ENCODE results near the gene FBXO34.
"Not testable (repeated sequence)": the region's sequence is repeated elsewhere in the genome, so short reads cannot be mapped to it uniquely, and the experiment has no call there.

Gene FBXO34

DNA sequence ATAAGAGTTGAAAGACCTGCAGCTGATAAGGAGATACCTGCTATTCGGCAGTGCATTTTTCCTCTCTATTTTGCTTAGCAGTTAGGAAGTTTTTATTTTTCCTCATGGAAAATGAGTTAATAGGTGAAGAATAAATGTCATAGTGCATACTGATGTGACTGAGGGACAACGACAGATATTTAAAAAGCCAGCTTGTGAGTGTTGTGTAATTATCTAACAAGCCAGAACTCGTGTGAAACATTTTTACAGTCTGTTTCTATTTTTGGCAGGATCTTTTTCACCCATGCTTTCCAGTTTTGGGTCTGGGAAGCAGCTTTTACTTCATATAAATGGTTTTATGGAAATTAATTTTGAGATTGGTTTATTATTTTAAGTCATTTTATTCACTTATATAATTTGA is 2.9 kb downstream of the FBXO34 start:
- DNase-seq, result no peak

DNA sequence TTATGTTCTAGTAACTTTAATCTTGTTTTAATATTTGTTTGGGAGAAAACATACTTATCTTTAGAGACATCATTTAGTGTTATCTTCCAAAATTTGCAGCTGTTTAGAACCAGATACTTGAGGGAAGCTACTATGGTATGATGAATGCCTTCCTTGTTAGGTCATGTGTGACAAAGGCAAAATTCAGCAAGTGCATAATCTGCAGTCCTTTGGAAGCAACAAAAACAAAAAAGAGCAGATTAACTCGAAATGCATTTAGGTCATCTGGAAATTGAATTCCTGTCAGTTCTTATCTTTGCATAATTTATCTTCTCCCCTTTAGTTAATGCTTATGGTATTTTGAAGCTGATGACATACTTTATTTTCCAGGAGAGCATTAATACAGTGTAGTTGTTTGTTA is 3.5 kb downstream of the FBXO34 start:
- DNase-seq, result no peak

DNA sequence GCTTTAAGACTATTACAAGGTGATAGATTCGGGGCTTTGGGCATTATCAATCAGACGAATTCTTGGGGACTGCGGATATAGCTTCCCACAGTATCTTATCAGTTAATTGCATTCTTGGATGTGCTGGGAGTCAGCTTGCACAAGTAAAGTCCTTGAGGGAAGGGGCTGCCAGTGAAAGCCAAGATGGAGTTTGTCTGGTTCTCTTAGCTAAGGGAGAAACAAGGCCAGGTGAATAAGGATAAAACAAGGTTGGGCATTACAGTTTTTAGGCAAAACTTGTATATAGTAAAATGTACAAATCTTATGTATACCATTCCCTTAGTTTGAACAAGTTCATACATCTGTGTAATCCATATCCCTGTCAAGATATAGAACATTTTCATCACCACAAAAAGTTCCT is 5.5 kb downstream of the FBXO34 start:
- no peak for DNase-seq

DNA sequence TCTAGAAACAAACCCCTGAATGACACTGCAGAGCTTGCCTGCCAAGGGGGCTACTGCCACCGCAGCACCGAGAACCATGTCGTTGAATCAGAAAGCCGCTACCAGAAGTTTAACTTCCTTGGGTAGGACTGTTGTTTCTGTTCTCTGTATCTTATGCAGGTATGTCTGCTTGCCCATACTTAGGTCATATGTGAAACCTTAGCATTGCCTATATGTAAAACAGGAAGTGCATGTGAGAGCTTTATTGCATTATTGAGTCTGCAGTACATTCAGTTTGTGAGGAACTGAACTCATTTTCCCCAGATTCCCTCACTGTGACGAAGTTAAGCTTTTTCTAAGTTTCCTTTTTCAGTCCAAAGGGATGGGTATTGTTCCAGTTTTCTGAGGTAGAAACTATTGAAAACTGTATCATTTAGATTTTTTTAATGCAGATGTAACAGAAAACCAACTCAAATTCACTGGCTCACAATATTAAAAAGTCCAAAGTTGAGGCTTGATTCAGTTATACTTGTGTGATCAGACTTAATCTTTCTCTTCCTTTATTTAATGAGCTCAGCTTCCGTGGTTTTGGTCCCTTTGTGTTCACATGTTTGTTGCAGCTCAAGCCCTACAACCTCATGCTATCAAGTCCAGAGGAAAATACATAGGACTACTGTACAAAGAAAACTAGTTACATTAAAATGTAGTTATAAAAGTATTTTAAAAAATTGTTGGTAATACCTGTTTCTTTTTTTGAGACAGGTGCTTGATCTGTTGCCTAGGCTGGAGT is 6.9 kb downstream of the FBXO34 start:
- DNase-seq, result peak; percentile 38

DNA sequence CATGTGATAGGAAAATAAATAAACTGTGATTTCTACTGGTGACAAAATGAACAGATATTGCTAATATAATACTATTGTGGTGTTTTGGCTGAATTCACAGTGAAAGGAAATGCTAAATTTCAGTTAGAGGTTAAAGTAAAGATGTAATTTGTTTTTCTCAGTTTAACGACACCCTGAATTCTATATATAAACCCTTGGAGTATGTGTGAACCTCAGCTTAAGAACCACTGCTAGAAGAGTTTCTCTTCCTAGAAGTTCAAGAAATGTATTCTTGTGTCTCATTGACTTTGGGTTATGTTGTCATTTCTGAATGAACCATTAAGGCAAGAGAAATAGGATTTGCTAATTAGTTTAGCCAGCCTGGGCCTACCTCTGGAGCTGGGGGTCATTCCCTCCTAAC is 8.2 kb downstream of the FBXO34 start:
- no peak for DNase-seq

DNA sequence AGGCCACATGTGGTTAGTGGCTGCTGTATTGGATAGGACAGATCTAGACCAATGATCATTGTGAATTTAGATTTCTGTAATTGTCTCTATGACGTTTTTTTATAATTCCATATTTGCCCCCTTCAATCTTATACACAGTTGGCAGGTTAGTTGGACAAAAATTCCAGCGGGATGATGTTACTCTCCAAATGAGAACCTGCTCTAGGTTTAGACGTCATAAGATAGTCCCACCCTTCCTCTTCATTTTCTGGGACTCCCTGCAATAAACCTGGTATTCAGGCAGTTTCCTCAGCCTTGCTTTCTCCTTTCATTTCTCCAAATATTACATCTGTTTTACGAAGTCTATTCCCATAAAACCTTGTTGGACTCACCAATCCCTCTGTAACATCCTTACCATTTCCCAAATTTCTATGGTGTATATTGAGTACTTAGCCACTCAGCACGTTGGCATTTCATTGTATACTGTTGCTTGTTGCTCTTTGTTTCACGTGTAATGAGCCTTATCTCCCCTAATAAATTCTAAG is 10.2 kb downstream of the FBXO34 start:
- DNase-seq, result no peak

DNA sequence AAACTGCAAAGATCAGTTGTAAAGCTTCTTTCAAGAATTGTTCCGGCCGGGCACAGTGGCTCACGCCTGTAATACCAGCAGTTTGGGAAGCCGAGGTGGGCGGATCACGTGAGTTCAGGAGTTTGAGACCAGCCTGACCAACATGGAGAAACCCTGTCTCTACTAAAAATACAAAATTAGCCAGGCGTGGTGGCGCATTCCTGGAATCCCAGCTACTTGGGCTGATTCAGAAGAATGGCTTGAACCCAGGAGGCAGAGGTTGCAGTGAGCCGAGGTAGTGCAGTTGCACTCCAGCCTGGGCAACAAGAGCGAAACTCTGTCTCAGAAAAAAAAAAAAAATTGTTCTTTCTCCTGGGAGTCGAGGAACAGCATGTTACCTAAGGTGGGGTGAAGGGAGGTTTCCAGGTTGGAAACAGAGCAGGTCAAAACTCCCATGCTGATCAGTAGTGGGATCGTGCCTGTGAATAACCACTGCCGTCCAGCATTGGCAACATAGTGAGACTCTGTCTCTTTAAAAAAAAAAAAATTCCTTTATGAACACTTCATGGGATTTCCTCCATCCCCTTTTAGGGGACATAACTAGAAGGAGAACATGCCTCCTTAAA is 13.9 kb downstream of the FBXO34 start:
- no peak for DNase-seq

DNA sequence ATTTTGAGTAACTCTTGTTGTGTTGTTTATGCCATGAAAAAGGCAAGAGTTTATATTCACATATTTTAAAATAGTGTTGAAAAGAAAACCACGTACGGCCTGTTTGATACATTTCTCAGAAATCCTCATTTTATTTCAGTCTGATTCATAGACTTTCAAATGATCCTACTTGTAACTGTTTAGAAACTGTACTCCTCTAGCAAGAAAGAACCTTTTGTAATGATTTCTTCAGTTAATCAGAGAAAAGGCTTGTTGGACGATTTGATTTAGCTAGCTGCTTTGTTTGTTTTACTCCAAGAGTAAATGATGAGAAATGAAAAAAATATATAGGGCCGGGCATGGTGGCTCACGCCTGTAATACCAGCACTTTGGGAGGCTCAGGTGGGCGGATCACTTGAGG is 17.2 kb downstream of the FBXO34 start:
- no peak for DNase-seq

DNA sequence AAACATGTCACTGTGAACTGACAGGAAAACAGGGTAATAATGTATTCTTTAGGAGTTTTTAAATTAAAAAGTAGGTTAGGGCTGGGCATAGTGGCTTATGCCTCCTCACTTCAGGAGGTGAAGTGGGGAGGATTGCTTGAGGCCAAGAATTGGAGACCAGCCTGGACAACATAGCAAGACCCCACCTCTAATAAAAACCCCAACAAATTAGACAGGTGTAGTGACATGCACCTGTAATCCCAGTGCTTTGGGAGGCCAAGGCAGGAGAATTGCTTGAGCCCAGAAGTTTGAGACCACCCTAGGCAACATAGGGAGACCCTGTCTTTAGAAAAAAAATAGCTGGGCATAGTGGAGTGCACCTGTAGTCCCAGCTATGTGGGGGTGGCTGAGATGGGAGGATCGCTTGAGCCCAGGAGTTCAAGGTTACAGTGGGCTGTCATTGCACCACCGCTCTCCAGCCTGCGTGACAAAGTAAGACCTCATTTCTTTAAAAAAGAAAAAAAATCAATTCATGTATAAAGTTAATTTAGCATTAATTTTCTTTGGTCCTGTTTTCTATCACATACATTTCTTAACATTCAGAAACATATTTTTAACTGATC is 20.4 kb downstream of the FBXO34 start:
- no peak for DNase-seq

DNA sequence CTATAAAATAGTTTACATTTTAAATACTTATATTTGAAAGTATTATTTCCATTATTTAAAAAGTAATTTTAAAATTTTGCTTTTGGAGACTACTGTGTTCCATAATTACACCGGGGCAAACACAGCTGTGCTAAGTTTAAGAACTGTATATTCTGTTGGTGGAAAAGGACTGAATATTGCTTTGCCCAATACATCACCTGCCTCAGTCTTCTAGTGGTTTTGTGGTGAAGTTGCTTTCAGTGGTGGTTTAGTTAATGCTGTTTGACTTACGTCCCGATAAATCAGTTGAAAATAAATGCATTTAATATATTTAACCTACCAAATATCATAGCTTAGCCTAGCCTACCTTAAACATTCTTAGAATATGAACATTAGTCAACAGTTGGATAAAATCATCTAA is 23.4 kb downstream of the FBXO34 start:
- peak; percentile 26 for DNase-seq

DNA sequence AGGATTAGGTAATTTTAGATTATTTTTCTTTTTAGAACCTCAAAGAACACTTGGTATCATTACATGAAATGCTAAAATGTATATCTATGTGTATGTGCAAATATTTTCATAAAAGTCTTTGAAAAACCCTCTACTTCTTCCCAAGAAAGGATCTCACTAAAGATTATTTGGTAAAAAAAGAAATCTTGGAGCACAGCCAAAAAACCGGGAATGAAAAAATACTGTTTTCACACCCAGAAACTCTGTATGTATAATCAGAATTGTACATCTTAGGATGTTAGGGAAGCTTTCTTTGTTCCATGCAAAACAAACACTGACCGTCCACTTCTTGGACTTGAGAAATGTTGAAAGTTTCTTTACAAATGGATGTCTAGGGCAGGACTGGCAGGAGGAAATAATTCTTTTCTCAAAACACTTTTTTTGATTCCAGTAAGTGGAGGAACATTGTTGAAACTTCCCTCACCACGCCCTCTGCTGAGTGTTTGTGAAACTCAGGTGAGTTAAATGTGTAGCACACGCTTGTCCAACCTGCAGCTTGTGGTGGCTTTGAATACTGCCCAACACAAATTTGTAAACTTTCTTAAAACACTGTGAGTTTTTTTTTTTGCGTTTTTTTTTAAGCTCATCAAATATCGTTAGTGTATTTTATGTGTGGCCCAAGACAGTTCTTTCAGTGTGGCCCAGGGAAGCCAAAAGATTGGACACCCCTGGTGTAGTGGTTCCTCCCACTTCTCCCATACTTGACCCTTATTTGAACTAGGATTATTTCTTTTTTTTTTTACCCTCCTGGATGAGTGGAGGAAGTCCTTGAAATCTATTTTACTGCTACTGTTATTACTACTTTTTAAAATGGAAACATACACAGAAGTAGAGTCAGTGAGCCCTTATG is 26.6 kb downstream of the FBXO34 start:
- DNase-seq, result peak; percentile 76

DNA sequence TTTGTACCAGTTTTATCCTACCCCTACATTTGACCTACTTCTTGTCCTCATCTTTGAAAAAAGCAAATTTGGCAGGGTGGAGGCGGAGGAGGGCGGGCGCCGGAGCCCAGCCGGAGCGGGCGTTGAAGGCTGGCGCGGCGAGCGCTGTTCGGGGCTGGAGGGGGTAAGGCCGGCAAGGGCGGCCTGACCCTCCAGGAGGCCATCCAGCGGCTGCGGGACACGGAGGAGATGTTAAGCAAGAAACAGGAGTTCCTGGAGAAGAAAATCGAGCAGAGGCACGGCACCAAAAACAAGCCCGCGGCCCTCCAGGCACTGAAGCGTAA is 27.2 kb downstream of the FBXO34 start:
- DNase-seq, result no peak

DNA sequence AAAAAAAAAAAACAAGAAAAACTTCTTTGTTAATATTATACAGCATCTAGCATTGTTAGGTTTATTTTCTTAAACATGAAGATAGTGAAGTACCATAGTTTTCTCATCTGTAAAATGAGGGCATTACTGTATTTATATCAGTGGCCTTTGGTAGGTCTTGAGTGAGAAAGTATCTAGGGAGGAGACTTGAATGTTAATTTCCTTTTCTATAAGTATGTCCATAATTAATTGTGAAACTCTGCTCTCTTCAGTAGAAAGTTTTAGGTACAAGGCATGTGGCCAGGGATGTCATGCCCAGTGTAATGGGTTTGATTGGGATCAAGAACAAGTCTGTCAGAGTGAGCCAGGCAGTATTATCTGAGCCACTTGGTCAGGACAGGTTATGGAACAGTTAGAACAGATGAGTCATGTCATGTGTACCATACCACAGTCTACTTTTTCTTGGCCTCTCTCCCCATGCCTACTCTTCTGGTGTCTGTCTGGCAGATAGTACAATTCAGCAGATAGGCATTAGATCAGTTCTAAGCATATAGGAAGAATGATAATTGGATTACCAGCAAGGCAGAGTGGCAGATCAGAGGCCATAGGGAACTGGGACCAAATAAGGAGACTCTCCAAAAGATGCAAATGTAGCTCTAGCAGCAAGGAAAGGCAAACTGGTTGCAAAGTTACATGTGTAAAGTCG is 30.4 kb downstream of the FBXO34 start:
- DNase-seq, result peak; percentile 52

DNA sequence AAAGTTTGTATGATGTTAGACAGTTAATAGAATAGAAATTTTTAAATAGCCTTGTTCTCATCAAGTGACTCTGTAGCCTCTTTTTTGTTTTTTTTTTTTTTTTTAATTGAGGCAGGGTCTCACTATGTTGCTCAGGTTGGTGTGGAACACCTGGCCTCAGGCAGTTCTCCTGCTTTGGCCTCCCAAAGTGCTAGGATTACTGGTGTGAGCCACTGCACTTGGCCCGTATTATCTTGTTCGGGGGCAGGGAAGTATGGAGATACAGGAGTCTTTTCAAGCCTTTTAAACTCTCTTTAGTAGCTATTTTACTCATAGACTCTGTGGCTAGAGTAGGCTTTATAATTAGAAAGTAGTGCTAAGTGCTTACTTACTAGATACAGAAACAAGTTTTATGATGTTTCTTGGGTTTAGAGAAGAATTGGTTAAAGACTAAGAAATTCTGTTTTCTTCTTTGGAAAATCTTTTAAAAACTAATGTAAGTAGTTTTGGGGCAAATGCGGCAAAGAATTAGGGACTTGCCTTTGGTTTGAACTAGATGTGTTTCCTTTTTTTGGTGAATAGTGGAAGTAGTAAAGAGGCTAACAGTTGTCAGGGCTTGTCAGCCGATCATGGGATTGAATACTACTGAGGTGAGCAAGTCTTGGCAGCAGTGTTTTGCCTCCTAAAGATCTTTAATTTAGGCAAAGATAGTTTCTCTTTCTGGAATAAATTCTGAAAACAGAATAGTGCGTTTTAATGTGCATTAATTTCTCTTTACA is 31.3 kb downstream of the FBXO34 start:
- no peak for DNase-seq

DNA sequence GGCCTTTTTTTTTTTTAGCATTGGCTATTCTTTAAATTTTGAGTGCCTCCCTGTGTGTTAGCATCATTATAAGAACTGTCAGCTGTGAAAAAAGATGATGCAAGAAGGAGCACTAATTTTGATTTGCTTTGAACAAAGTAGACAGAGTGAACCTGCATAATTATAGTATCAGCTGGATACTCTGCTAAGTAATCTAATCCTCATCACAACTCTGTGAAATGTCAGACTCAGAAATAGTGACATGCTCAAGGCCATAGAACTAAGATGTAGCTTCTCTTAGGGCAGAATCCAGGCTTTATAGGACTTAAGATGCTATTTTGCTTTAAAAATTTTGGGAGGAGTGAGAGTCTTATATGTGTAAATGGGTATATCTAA is 31.9 kb downstream of the FBXO34 start:
- DNase-seq, result no peak

DNA sequence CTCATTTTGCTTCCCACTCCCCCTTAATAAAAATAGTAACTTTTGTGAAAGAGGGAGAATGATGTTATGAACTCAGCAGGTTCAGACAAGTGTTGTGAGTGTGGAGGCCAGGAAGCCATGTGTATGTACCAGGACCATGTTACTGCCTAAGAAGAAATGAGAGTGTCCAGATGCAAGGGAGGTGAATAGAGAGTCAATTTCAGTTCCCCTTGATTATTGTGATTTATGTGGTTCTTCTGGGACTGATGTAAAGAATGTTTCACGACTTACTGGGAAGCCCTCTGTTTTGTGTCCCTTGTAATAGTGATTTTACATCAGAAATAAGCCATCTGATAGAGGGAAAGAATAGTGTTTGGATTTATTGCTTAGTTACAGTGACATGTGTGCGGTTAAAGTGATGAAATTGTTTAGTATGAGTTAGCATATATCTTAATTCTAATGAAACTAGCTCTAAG is 32.5 kb downstream of the FBXO34 start:
- no peak for DNase-seq

DNA sequence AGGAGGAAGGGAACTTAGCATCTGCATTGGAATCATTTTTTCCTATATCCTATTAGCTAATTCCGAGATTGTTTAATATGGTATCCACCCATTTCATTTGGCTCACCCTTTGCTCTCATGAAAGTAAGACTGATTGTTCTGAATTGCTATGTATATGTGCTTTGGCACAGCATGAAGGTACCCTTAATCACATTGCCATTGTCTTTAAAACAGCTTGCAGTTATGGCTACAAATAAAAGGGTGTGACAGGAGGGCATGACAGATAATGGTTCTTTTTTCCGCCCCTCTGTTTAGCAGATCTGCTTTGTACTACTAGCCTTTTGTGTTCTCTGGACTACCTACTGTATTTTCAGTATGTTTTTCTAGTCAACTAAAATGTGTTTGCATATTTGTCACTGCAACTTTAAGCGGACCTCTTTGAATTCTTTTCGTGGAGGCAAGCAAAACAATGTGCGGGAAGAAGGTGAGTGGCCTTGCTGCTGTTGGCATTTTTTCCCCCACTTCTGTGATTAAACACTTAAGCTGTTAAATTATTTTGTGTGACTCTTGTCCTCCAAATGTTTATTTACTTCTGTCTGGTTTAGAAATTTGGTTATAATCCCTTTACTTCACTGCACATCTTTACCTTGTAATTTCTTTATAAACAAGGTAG is 35.8 kb downstream of the FBXO34 start:
- DNase-seq, result no peak

DNA sequence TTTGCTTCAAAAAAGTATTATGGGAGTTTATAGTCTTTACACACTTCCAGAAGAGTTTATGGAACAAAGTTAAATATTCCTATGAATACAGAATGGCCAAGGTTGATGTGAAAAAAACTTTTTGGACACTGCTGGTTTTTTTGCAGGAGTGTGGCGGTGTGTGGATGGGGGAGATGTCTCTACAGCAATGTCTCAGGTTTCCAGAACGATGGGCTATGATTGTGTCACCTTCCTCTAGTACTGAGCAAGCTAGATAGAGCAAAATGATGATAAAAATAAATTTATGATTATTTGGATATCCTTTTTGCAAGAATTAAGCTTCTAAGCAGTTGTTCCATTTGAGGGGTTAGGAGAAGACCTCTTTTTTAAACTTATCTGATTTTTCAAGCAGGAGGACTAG is 37.9 kb downstream of the FBXO34 start:
- DNase-seq, result no peak

DNA sequence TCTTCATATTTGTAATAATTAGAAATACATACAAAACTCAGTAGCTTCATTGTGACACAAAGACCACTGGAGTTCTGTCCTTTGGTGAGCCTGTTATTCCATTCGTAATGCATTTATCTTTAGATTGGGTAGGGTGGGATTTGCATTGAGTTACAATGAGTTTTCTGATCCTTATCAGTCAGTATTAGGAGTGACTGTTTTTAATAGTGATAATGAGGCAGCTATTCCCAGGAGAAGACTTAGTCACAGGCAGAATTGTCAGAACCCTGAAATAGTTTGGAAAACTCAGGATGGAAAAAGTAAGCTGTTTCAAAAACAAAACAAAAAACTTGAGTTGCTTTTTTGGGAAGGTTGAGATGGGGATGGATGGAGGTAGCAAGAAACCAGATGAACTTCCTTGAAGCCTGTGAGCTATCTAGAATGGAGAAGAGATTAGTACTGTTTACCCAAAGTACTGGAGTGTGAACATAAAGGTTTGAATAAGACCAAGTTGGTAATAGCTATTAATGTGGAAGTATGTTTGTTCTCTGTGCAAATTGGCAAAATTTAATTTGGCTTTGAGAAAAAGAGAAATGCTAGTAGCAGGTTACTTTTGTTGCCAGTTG is 38.6 kb downstream of the FBXO34 start:
- no peak for DNase-seq

DNA sequence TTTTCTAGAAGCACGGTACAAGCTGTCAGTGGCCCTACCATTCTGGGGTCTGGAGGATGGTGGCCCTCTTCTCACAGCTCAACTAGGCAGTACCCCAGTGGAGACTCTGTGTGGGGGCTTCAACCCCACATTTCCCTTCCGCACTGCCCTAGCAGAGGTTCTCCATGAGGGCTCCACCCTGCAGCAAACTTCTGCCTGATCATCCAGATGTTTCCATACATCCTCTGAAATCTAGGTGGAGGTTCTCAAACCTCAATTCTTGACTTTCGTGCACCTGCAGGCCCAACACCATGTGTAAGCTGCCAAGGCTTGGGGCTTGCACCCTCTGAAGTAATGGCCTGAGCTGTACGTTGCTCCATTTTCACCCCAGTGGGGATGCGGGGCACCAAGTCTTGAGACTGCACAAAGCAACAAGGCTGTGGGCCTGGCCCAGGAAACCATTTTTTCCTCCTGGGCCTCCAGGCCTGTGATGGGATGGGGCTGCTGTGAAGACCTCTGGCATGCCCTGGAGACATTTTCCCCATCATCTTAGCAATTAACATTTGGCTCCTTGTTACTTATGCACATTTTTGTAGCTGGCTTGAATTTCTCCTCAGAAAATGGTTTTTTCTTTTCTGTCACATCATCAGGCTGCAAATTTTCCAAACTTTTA is 41.3 kb downstream of the FBXO34 start:
- DNase-seq, result not testable (repeated sequence)

All from activated CD4-positive, alpha-beta T cell treated with anti-CD3 and anti-CD28 coated beads, Interleukin-2, Interleukin-6, amounts not matched to agents 100 ng/mL and 50 ng/mL, durations not matched to agents 16 hours and 8 hours (primary cell).